GM21737 (cell line): Measurements from ENCODE around the gene PNMA5.
"Not testable (repeated sequence)": the region's sequence is repeated elsewhere in the genome, so short reads cannot be mapped to it uniquely, and the experiment has no call there.

Experiments used
- ATAC-seq: cut with Tn5 transposase; IDR thresholded peaks from one replicate; pipeline ENCODE4 v1.9.1; 2021; ENCODE audit warnings: mild to moderate bottlenecking, moderate library complexity; ENCODE audit not compliant: unreplicated experiment

The PNMA5 gene

GRCh38 chrX:152993933-152994332 lies at the start of gene PNMA5:
PNMA5 (minus strand) TSS chrX:152994116; CDS start chrX:152991598, 2,518 bp downstream.
- ATAC-seq = no peak

DNA sequence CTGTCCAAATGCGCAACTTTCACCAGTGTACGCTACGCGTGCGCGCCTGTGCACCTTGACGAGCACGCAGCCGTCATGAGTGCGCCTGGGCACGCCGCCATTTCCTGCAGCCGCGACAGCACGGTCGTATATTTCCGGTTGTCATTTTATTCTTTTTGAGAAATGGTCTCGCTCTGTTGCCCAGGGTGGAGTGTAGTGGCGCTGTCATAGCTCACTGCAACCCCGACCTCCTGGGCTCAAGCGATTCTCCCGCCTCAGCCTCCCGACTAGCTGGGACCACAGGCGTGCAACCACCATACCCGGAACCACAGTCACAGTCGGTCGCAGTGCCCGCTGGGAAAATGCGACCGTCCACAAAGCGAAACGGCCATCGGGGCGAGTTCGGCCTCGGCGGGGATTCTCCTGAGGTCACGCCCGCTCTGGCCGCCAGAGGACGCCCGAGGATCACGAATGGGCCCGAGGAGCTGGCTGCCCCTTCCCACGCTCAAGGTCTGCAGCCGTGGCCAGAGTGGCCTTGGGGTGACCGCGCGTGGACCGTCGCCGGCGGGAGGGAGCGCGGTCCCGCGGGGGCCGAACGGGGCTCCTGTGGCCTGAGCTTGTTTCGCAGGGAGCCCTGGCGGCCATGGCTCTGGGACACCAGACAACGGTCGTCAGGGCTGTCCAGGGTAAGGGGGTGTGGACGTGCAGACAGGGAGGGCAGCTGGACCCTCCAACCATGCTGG lies 38.6 kb upstream of the PNMA5 start:
- ATAC-seq = peak; percentile 88

DNA sequence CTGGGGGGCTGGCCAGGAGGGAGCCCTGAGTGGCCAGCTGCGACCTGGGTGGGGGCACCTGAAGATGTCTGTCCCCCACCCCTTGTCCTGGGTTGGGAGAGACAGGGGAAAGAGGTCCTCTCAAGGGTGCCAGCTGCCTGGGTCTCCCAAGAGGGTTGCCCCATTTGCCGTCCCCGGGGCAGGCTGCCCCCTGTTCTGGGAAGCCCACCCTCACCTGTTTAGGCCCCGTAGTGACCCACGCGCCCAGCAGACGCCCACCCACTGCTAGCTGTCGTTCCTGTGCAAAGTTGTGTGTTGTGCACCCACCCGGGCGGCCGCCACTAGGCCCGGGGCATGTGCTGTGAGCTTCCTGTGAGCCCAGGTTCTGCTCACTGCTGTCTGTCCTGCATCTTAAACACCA lies 36.9 kb upstream of the PNMA5 start:
- no peak for ATAC-seq

- no peak for ATAC-seq
Observed at GRCh38 chrX:153029875-153030274, 36.0 kb upstream of the PNMA5 start.

DNA sequence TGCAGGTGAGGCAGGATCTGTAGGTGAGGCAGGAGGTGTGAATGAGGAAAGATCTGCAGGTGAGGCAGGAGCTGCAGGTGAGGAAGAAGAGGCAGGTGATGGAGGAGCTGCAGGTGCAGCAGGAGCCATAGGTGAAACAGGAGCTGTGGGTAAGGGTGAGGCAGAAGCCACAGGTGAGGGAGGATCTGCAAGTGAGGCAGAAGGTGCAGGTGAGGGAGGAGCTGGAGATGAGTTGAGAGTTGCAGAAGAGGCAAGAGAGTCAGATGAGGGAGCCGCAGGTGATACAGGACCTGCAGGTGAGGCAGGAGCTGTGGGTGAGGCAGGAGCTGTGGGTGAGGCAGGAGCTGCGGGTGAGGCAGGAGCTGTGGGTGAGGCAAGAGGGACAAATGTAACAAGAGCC lies 35.2 kb upstream of the PNMA5 start:
- no peak for ATAC-seq

GRCh38 chrX:153028487-153028886 lies 34.6 kb upstream of the PNMA5 start:
- not testable (repeated sequence) for ATAC-seq

- not testable (repeated sequence) for ATAC-seq
Observed at GRCh38 chrX:153026501-153026900, 32.6 kb upstream of the PNMA5 start.

GRCh38 chrX:153019166-153019565 lies 25.2 kb upstream of the PNMA5 start:
- ATAC-seq = no peak

DNA sequence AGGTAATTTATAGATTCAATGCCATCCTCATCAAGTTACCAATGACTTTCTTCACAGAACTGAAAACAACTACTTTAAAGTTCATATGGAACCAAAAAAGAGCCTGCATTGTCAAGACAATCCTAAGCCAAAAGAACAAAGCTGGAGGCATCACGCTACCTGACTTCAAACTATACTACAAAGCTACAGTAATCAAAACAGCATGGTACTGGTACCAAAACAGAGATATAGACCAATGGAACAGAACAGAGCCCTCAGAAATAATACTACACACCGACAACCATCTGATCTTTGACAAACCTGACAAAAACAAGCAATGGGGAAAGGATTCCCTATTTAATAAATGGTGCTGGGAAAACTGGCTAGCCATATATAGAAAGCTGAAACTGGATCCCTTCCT lies 23.3 kb upstream of the PNMA5 start:
- not testable (repeated sequence) for ATAC-seq

DNA sequence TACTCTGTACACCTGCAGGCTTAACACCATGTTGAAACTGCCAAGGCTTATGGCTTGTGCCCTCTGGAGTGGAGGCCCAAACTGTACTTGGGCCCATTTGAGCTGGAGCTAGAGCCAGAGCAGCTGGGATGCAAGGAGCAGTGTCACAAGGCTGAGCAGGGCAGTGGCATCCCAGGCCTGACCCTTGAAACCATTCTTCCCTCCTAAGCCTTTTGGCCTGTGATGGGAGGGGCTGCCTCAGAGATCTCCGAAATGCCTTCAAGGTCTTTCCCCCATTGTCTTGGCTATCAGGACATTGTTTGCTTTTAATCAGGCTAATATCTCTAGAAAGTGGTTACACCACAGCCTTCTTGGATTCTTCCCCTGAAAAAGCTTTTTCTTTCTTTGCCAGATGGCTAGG lies 10.9 kb upstream of the PNMA5 start:
- ATAC-seq = no peak

DNA sequence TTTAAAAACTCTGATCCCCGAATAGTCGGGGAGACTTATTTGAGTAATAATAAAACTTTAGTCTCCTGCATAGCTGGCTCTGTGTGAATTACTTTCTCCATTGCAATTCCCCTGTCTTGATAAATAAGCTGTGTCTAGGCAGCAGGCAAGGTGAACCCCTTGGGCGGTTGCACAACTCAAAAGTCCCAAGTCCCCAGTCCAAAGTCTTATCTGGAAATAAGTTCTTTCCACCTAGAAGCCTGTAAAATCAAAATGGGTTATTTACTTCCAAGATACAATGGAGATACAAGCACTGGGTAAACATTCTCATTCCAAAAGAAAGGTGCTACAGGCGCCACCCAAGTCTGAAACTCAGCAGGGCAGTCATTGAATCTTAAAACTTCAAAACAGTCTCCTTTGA lies 10.1 kb upstream of the PNMA5 start:
- ATAC-seq = no peak

GRCh38 chrX:153002182-153002581 lies 8.3 kb upstream of the PNMA5 start:
- ATAC-seq = not testable (repeated sequence)

- ATAC-seq = no peak
Observed at GRCh38 chrX:152997337-152997736, 3.4 kb upstream of the PNMA5 start.

- no peak for ATAC-seq
Observed at GRCh38 chrX:152992115-152992514, 1.8 kb downstream of the PNMA5 start.

GRCh38 chrX:152991123-152991522 lies 2.8 kb downstream of the PNMA5 start:
- ATAC-seq = no peak

- no peak for ATAC-seq
Observed at GRCh38 chrX:152989292-152989658, 4.6 kb downstream of the PNMA5 start.

DNA sequence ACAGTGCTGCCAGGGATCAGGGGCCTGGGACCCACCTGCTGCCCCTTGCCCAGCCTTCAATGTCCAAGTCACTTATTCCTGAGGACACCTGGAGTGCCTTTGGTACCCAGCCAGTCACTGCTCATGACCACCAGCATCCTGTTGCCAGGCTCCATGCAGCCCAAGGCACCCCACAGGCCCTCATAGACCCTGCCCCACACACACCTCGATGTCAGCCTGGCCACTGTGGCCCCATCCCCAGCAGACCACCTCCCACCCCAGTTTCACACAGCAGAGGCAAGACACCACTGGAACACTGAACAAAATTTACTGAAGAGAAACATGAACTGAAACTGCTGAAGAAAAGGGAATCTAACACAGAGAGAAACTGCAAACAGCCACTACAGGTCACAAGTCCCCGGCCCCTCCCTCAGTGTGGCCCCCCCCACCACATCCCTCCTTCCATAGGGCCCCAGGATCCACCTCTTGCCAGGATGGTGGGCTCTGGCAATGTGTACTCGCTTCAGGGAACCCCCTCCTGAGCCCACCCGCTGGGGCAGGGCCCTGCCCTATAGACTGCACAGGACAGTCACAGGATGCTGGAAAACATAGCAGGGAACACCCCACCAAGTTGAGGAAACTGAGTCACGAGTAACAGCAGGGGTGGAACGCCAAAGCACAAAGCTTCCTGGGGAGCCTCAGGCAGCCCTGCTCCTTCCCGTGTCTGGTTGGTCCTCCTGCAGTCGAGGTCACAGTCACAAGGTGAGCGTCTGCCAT lies 5.2 kb downstream of the PNMA5 start:
- no peak for ATAC-seq

GRCh38 chrX:152987801-152988200 lies 6.1 kb downstream of the PNMA5 start:
- ATAC-seq = no peak

DNA sequence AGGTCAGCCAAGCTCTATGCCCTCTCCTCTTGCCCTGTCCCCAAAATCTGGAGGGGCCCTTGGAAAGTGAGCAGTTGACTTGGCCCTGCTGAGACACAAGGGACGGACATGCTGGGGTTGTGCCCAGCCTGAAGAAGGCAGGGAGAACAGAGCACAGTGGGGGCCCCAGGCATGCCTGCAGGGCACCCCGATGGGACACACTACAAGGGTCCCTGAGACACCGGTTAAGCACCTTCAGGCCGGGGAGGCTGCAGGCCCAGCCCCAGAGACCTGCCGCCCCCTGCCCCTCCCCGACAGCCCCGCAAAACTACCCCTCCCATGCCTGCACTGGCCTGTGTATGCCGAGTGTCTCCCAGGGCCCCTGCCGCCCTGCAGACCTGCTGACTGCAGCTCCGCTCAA lies 6.8 kb downstream of the PNMA5 start:
- ATAC-seq = not testable (repeated sequence)

- ATAC-seq = not testable (repeated sequence)
Observed at GRCh38 chrX:152985383-152985782, 8.5 kb downstream of the PNMA5 start.

DNA sequence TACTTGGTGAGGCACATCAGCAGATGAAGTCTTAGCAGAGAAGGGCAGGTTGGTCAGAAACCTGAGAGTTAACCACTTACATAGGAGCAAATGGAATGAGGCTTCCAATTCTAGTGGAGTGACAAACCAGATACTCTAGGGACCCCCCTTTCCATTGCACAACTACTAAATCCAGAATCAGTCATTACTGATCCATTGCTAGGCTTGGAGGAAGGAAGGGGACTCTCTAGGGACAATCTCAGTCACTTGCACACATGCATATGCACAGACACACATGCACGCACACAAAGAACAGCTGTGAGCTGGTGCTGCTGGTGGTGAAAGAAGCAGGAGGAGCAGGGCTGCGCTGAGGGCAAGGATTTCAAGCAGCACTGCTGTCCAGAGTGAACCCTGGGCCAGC lies 25.7 kb downstream of the PNMA5 start:
- no peak for ATAC-seq

DNA sequence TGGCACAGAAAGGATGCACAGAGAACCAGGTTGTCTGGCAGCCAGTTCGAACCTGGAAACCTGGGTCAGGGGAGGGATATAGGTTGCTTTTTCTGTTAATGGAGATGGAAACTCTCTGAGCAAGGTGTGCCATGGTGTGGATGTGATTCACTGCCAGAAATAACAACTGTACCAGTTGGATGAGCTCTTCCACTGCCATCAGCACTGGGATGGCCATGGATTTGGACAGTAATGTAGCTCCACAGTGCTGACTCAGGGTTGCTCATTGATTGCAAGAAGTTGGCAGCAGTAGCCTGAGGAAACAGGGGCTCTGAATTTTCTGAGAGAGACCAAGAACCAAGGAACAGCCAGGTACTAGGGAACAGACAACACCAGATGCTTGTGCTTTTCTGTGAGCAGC lies 33.8 kb downstream of the PNMA5 start:
- ATAC-seq = no peak
